T-cell (primary cell): Measurements from ENCODE around the gene LCN6. TPM values are rescaled to one million over a fixed set of nuclear protein-coding genes. Genes with fewer than 3 reads are reported as not detected.
A peak's percentile ranks its signal among the peaks of the same experiment; 100 is the strongest.
"Not testable (repeated sequence)": the region's sequence is repeated elsewhere in the genome, so short reads cannot be mapped to it uniquely, and the experiment has no call there.

Source experiments
- ATAC-seq, 4 experiments: fragments of 200-7000 bp in 3 of 4; fragments of 150-1000 bp in 1 of 4; cut with Tn5 transposase; replicated peaks in 1 of 4; 1 replicate in 3 of 4; 2 replicates in 1 of 4; pipeline ENCODE4 v1.10.0; 2021; ENCODE audit warnings: moderate library complexity in 3 of 4, mild to moderate bottlenecking in 2 of 4, moderate number of reproducible peaks in 1 of 4
- CTCF ChIA-PET, 2 donors: fragments of 300-600 bp; sonication (Branson Sonifier 250); formaldehyde crosslinking; loops; one replicate each; lab custom pipeline; 2022; ENCODE audit warnings: antibody characterized with exemption in 2 of 2; lab: Charles Lee
- POLR2A ChIA-PET, 2 donors: fragments of 300-600 bp; sonication (Branson Sonifier 250); formaldehyde crosslinking; loops; one replicate each; lab custom pipeline; 2022; ENCODE audit warnings: antibody characterized with exemption in 2 of 2; lab: Charles Lee
- DNase-seq, 35 experiments: peaks; one replicate each; pipeline versions ENCODE4 v3.0.0 to v3.0.0-alpha.2; 2013 to 2023
- H3K27ac ChIP-seq: one replicate; pipeline ENCODE4 v1.5.1; 2013; ENCODE audit warnings: low read length
- H3K27me3 ChIP-seq, 2 experiments: replicated peaks in 1 of 2; 1 replicate in 1 of 2; 2 replicates in 1 of 2; pipeline versions ENCODE4 v1.6.1 to v1.7.0; 2013; ENCODE audit warnings: low read length in 1 of 2, mixed read lengths in 1 of 2; ENCODE audit not compliant: control insufficient read depth in 2 of 2, insufficient read depth in 2 of 2; ENCODE audit errors: extremely low read depth in 1 of 2
- H3K36me3 ChIP-seq, 2 donors: 1 replicate in 1 of 2; 2 replicates in 1 of 2; pipeline versions ENCODE4 v1.6.1 to v1.7.0; 2013; ENCODE audit warnings: low read length in 1 of 2; ENCODE audit not compliant: control insufficient read depth in 2 of 2, insufficient read depth in 1 of 2; ENCODE audit errors: extremely low read depth in 1 of 2
- H3K4me1 ChIP-seq, 2 experiments: 1 replicate in 1 of 2; 2 replicates in 1 of 2; pipeline versions ENCODE4 v1.6.1 to v1.7.0; 2013; ENCODE audit warnings: low read length in 2 of 2, mixed read lengths in 1 of 2; ENCODE audit not compliant: insufficient read depth in 2 of 2, control insufficient read depth in 1 of 2; ENCODE audit errors: extremely low read depth in 1 of 2
- H3K4me3 ChIP-seq, 2 donors: 1 replicate in 1 of 2; 2 replicates in 1 of 2; pipeline versions ENCODE4 v1.5.1 to v1.7.0; 2013; ENCODE audit warnings: mild to moderate bottlenecking in 2 of 2, low read length in 1 of 2, moderate library complexity in 1 of 2; ENCODE audit not compliant: control insufficient read depth in 1 of 2; ENCODE audit errors: extremely low read depth in 1 of 2
- H3K9me3 ChIP-seq: 2 replicates; pipeline ENCODE4 v1.7.0; 2013
- H3K27ac Mint-ChIP-seq, 2 donors: one replicate each; pipeline ENCODE4 v1.8.0; 2020 to 2021; ENCODE audit warnings: mild to moderate bottlenecking in 2 of 2, mixed read lengths in 2 of 2
- H3K27me3 Mint-ChIP-seq, 2 donors: one replicate each; pipeline ENCODE4 v1.8.0; 2021 to 2022; ENCODE audit warnings: mixed read lengths in 2 of 2
- H3K36me3 Mint-ChIP-seq: one replicate; pipeline ENCODE4 v1.8.0; 2021; ENCODE audit warnings: mixed read lengths
- H3K4me1 Mint-ChIP-seq, 3 donors: one replicate each; pipeline ENCODE4 v1.8.0; 2020 to 2022; ENCODE audit warnings: mixed read lengths in 3 of 3, mild to moderate bottlenecking in 1 of 3
- H3K4me3 Mint-ChIP-seq, 3 donors: one replicate each; pipeline ENCODE4 v1.8.0; 2020 to 2022; ENCODE audit warnings: mild to moderate bottlenecking in 3 of 3, mixed read lengths in 3 of 3, moderate library complexity in 3 of 3
- H3K9me3 Mint-ChIP-seq, 3 donors: one replicate each; pipeline ENCODE4 v1.8.0; 2020 to 2022; ENCODE audit warnings: mixed read lengths in 3 of 3
- WGBS: methylation state at CpG from one replicate; pipeline ENCODE4 v1.1.5; 2013; ENCODE audit warnings: missing lambda C conversion rate; ENCODE audit not compliant: insufficient coverage; 5-methylcytosine and 5-hydroxymethylcytosine counted together
- total RNA-seq, 35 experiments: library from RNA in 6 of 35; stranded (reverse) in 6 of 35; fragments of 120-200 nt in 1 of 35; gene quantifications; one replicate each; pipeline versions ENCODE4 v1.2.1 to v1.2.4 and lab custom pipeline; 2013 to 2026

Gene LCN6
- total RNA-seq, 5 donors from 2014 or later (not counting 1 experiment from before 2014, with no cell fraction given), result not detected

- H3K9me3 Mint-ChIP-seq, result no peaks in the 10 kb centered on the region
- Histone ChIP-seq H3K27me3 (peaks cover 0 to 76% of the 10 kb centered on the region in 2 experiments), H3K4me3 (no peak overlapping the region), H3K4me1 (peaks cover 0 to 24% of the 10 kb centered on the region in 2 experiments), H3K27ac (no peak overlapping the region), H3K9me3 (no peaks in the 10 kb centered on the region), H3K36me3 (no peaks in the 10 kb centered on the region)
- CTCF ChIA-PET, result interaction anchor here in 1 of 2 donors (0.5 to 0.6 kb wide), 2 partner anchors 13 kb away, joined by 3 to 4 read pairs; no protein-coding TSS in a partner anchor
- no peaks in the 10 kb centered on the region for H3K36me3 Mint-ChIP-seq
- peaks cover 13 to 45% of the 10 kb centered on the region in 2 donors for H3K27me3 Mint-ChIP-seq
- POLR2A ChIA-PET, result no interaction called here
- ATAC-seq, result no peak
- no peak for DNase-seq
- no peak overlapping the region for H3K27ac Mint-ChIP-seq
- H3K4me3 Mint-ChIP-seq, result peak overlapping the region in 1 of 3 donors; percentile 28
- H3K4me1 Mint-ChIP-seq, result peaks cover 4 to 15% (median 11%) of the 10 kb centered on the region in 3 donors
- 69% methylated on average over 15 of the region's 17 CpGs for WGBS
Observed at GRCh38 chr9:136714096-136714892, 34.0 kb downstream of the LCN6 start.

GRCh38 chr9:136713550-136713949 lies 34.8 kb downstream of the LCN6 start:
- no peak overlapping the region for H3K27ac ChIP-seq
- H3K27ac Mint-ChIP-seq, result no peak overlapping the region
- POLR2A ChIA-PET, result no interaction called here
- H3K4me1 Mint-ChIP-seq, result peaks cover 4 to 11% (median 11%) of the 10 kb centered on the region in 3 donors
- peaks cover 13 to 50% of the 10 kb centered on the region in 2 donors for H3K27me3 Mint-ChIP-seq
- no peaks in the 10 kb centered on the region for H3K36me3 ChIP-seq
- 49% methylated on average over 7 of the region's 8 CpGs for WGBS
- ATAC-seq, result no peak
- CTCF ChIA-PET, result interaction anchor here in 1 of 2 donors (0.5 kb wide), 1 partner anchor 13 kb away, joined by 3 read pairs; no protein-coding TSS in a partner anchor
- H3K9me3 Mint-ChIP-seq, result no peaks in the 10 kb centered on the region
- DNase-seq, result no peak
- no peaks in the 10 kb centered on the region for H3K9me3 ChIP-seq
- no peak overlapping the region for H3K4me3 ChIP-seq
- no peaks in the 10 kb centered on the region for H3K36me3 Mint-ChIP-seq
- H3K4me1 ChIP-seq, result peaks cover 0 to 17% of the 10 kb centered on the region in 2 experiments
- peak overlapping the region in 2 of 3 donors; percentile 28 to 37 for H3K4me3 Mint-ChIP-seq
- peaks cover 0 to 78% of the 10 kb centered on the region in 2 experiments for H3K27me3 ChIP-seq

GRCh38 chr9:136712690-136713544 lies 35.4 kb downstream of the LCN6 start:
- WGBS, result 10% methylated on average over 44 of the region's 56 CpGs
- Histone ChIP-seq H3K4me3 (peak overlapping the region in 1 of 2 donors; percentile 12), H3K36me3 (no peaks in the 10 kb centered on the region), H3K27ac (no peak overlapping the region), H3K9me3 (no peaks in the 10 kb centered on the region), H3K4me1 (peaks cover 0 to 13% of the 10 kb centered on the region in 2 experiments), H3K27me3 (peaks cover 0 to 75% of the 10 kb centered on the region in 2 experiments)
- ATAC-seq (no peak), DNase-seq (no peak)
- Mint-ChIP-seq H3K36me3 (no peaks in the 10 kb centered on the region), H3K4me1 (peaks cover 4 to 11% (median 9%) of the 10 kb centered on the region in 3 donors), H3K27ac (no peak overlapping the region), H3K27me3 (peaks cover 13 to 53% of the 10 kb centered on the region in 2 donors), H3K4me3 (peak overlapping the region in 2 of 3 donors; percentile 3 to 37), H3K9me3 (no peaks in the 10 kb centered on the region)
- POLR2A ChIA-PET, result no interaction called here
- CTCF ChIA-PET, result no interaction called here

- peaks cover 0 to 13% of the 10 kb centered on the region in 2 experiments for H3K4me1 ChIP-seq
- CTCF ChIA-PET, result interaction anchor here in 1 of 2 donors (0.6 kb wide), 1 partner anchor 11 kb away, joined by 3 read pairs; no protein-coding TSS in a partner anchor
- H3K9me3 ChIP-seq, result no peaks in the 10 kb centered on the region
- peaks cover 13 to 54% of the 10 kb centered on the region in 2 donors for H3K27me3 Mint-ChIP-seq
- WGBS, result 2% methylated on average over 118 of the region's 119 CpGs
- no peak within 1 kb of the TSS for H3K27ac Mint-ChIP-seq
- no peaks in the 10 kb centered on the region for H3K36me3 ChIP-seq
- DNase-seq (peak in 3 of 35 experiments; percentile 15 to 29 (median 21)), ATAC-seq (peak; percentile 41 to 49 (median 42))
- H3K27me3 ChIP-seq, result peaks cover 0 to 72% of the 10 kb centered on the region in 2 experiments
- POLR2A ChIA-PET, result no interaction called here
- H3K27ac ChIP-seq, result no peak within 1 kb of the TSS
- no peaks in the 10 kb centered on the region for H3K36me3 Mint-ChIP-seq
- peaks cover 4 to 11% (median 9%) of the 10 kb centered on the region in 3 donors for H3K4me1 Mint-ChIP-seq
- H3K4me3 ChIP-seq, result peak within 1 kb of the TSS in 1 of 2 donors; percentile 74
- no peaks in the 10 kb centered on the region for H3K9me3 Mint-ChIP-seq
- H3K4me3 Mint-ChIP-seq, result peak within 1 kb of the TSS; percentile 52 to 77 (median 63)
Observed at GRCh38 chr9:136711751-136712689, 36.3 kb downstream of the LCN6 start, which contains the start of gene DIPK1B. Gene DIPK1B (plus strand): TSS chr9:136712572. CDS start chr9:136712666, 94 bp downstream.

- H3K4me3 ChIP-seq, H3K36me3 Mint-ChIP-seq, H3K9me3 ChIP-seq, H3K27ac Mint-ChIP-seq, POLR2A ChIA-PET, ATAC-seq, H3K27ac ChIP-seq, H3K9me3 Mint-ChIP-seq, H3K36me3 ChIP-seq, DNase-seq: not testable (repeated sequence)
- Histone ChIP-seq H3K4me1 (peaks cover 0 to 13% of the 10 kb centered on the region in 2 experiments), H3K27me3 (peaks cover 0 to 71% of the 10 kb centered on the region in 2 experiments)
- Mint-ChIP-seq H3K27me3 (peaks cover 13 to 50% of the 10 kb centered on the region in 2 donors), H3K4me3 (peak overlapping the region; percentile 52 to 77 (median 63)), H3K4me1 (peaks cover 4 to 11% (median 9%) of the 10 kb centered on the region in 3 donors)
- CTCF ChIA-PET, result interaction anchor here in 1 of 2 donors (0.6 kb wide), 1 partner anchor 10 kb away, joined by 3 read pairs; no protein-coding TSS in a partner anchor
- no CpG with 5 or more reads among the region's 4 CpGs for WGBS
Observed at GRCh38 chr9:136711219-136711648, 37.1 kb downstream of the LCN6 start.
